ENCODE measurements around the gene CLEC12A. TPM values are rescaled to one million over a fixed set of nuclear protein-coding genes. Genes with fewer than 3 reads are reported as not detected.
"Not testable (repeated sequence)": the region's sequence is repeated elsewhere in the genome, so short reads cannot be mapped to it uniquely, and the experiment has no call there.

Gene CLEC12A
- total and polyA plus RNA-seq, 12 donors = 0.36 to 2.3 (median 1.6) TPM; not detected in 2

- Histone ChIP-seq H3K36me3 (replicated peaks in 1 of 2) (no peaks in the 10 kb centered on the region), H3K27me3 (no peaks in the 10 kb centered on the region), H3K9me3 (replicated peaks in 1 of 3) (no peaks in the 10 kb centered on the region), H3K4me1 (replicated peaks in 1 of 2) (no peaks in the 10 kb centered on the region), H3K4me3 (no peak overlapping the region), H3K27ac (no peak overlapping the region)
- TF ChIP-seq CTCF (IDR thresholded peaks at IDR 0.05) (no peak), POLR2A (IDR thresholded peaks at IDR 0.05) (no peak)
- DNase-seq = no peak
- intact Hi-C loops (cut with DNase I) = no loop called here
- WGBS, 4 donors = 69 to 83% (median 80%) methylated on average over 2 of the region's 2 CpGs
These were observed 1.5 kb upstream of the CLEC12A start for GRCh38 chr12:9969673-9970072.

GRCh38 chr12:9973949-9974348, 2.7 kb downstream of the CLEC12A start:
- no peak for TF ChIP-seq POLR2A (IDR thresholded peaks at IDR 0.05)
- TF ChIP-seq CTCF (IDR thresholded peaks at IDR 0.05) = no peak
- Histone ChIP-seq H3K36me3 (replicated peaks in 1 of 2) (no peaks in the 10 kb centered on the region), H3K27ac (no peak overlapping the region), H3K4me1 (replicated peaks in 1 of 2) (no peaks in the 10 kb centered on the region), H3K9me3 (replicated peaks in 1 of 3) (no peaks in the 10 kb centered on the region), H3K4me3 (no peak overlapping the region), H3K27me3 (no peaks in the 10 kb centered on the region)
- intact Hi-C loops (cut with DNase I) = no loop called here
- 29 to 50% (median 42%) methylated on average over 1 of the region's 1 CpG for WGBS, 4 donors
- no peak for DNase-seq

- H3K9me3 ChIP-seq (replicated peaks in 1 of 3); intact Hi-C loops (cut with DNase I); H3K27me3 ChIP-seq; H3K36me3 ChIP-seq (replicated peaks in 1 of 2); H3K27ac ChIP-seq; H3K4me3 ChIP-seq; H3K4me1 ChIP-seq (replicated peaks in 1 of 2); DNase-seq: not testable (repeated sequence)
- 83 to 96% (median 88%) methylated on average over 2 of the region's 2 CpGs for WGBS, 4 donors
These were observed 3.5 kb downstream of the CLEC12A start for GRCh38 chr12:9974731-9975130.

- no peak for DNase-seq
- H3K9me3 ChIP-seq (replicated peaks in 1 of 3) = no peaks in the 10 kb centered on the region
- no peaks in the 10 kb centered on the region for H3K4me1 ChIP-seq (replicated peaks in 1 of 2)
- 75 to 89% (median 84%) methylated on average over 2 of the region's 2 CpGs for WGBS, 4 donors
- H3K27ac ChIP-seq = no peak overlapping the region
- no peaks in the 10 kb centered on the region for H3K36me3 ChIP-seq (replicated peaks in 1 of 2)
- TF ChIP-seq POLR2A (IDR thresholded peaks at IDR 0.05) (no peak), CTCF (IDR thresholded peaks at IDR 0.05) (no peak)
- intact Hi-C loops (cut with DNase I) = no loop called here
- H3K4me3 ChIP-seq = no peak overlapping the region
- no peaks in the 10 kb centered on the region for H3K27me3 ChIP-seq
These were observed 4.4 kb downstream of the CLEC12A start for GRCh38 chr12:9975614-9976013.

GRCh38 chr12:9976626-9977025, 5.4 kb downstream of the CLEC12A start:
- intact Hi-C loops (cut with DNase I); H3K36me3 ChIP-seq (replicated peaks in 1 of 2); H3K4me3 ChIP-seq; H3K4me1 ChIP-seq (replicated peaks in 1 of 2); H3K9me3 ChIP-seq (replicated peaks in 1 of 3); H3K27me3 ChIP-seq; H3K27ac ChIP-seq; DNase-seq: not testable (repeated sequence)
- WGBS, 4 donors = 45 to 56% (median 47%) methylated on average over 5 of the region's 5 CpGs

Measured in adrenal gland (tissue), 12 donors.